PC-9 (cell line): ENCODE measurements around the gene HBZ.

Source experiments
- CTCF ChIP-seq: fragments of 200-600 bp; sonication (generic); conservative IDR thresholded peaks from 2 replicates; pipeline ENCODE4 v1.6.1; 2017; ENCODE audit warnings: mixed run types, antibody characterized with exemption, mild to moderate bottlenecking, moderate library complexity
- EZH2 ChIP-seq: fragments of 200-600 bp; sonication (generic); IDR thresholded peaks from 2 replicates; pipeline ENCODE4 v1.8.0; 2017; ENCODE audit warnings: antibody characterized with exemption, low read depth

DNA sequence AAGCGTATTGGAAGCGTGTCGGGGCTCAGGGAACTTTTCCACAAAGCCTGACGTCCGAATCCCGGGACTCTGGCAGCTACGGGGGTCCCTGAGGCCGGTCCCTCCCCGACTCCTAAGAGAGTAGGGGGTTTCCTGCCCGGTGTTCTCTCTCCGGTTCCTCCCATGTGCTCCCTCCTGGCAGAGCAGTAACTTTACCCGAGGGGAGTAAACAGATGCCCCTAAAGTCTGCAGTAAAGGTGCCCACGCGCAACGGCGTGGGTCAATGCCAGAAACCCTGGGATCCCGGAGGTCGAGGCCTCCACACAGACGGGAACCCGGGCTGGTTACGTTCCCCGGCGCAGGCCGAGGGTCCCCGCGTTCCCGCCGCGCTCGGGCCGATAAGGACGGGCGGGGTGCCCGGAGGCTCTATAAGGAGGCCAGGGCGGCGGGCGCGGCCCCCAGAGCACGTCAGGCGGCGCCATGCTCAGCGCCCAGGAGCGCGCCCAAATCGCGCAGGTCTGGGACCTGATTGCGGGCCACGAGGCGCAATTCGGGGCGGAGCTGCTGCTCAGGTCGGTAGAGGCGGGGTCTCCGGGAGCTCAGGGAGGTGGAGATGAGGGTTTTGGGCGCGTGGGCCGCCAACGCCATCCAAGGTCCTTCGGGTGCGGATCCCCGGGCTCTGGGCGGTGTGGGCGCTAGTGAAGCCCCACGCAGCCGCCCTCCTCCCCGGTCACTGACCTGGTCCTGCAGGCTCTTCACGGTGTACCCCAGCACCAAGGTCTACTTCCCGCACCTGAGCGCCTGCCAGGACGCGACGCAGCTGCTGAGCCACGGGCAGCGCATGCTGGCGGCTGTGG, 13.3 kb downstream of the HBZ start, which contains the start of gene HBM:
- TF ChIP-seq CTCF = no peak
- TF ChIP-seq EZH2 = no peak
